AG08396 (cell line): ENCODE data around the gene TBC1D32.
A peak's percentile ranks its signal among the peaks of the same experiment; 100 is the strongest.
"Not testable (repeated sequence)": the region's sequence is repeated elsewhere in the genome, so short reads cannot be mapped to it uniquely, and the experiment has no call there.

ENCODE experiments used
- DNase-seq: peaks from one replicate; pipeline ENCODE4 v3.0.0; 2012; ENCODE audit warnings: low spot score, mixed read lengths

Gene TBC1D32

GRCh38 chr6:121134922-121135321 lies 199.4 kb downstream of the TBC1D32 start:
- DNase-seq: no peak

- DNase-seq: no peak
Observed at GRCh38 chr6:121124600-121124999, 209.7 kb downstream of the TBC1D32 start.

GRCh38 chr6:121112356-121112755 lies 221.9 kb downstream of the TBC1D32 start:
- DNase-seq: no peak

GRCh38 chr6:121110733-121111132 lies 223.5 kb downstream of the TBC1D32 start:
- DNase-seq: no peak

GRCh38 chr6:121106962-121107361 lies 227.3 kb downstream of the TBC1D32 start:
- no peak for DNase-seq

- no peak for DNase-seq
Observed at GRCh38 chr6:121105461-121105860, 228.8 kb downstream of the TBC1D32 start.

GRCh38 chr6:121093928-121094327 lies 240.4 kb downstream of the TBC1D32 start:
- peak; percentile 5 for DNase-seq

- no peak for DNase-seq
Observed at GRCh38 chr6:121090492-121090891, 243.8 kb downstream of the TBC1D32 start.

GRCh38 chr6:121086876-121087275 lies 247.4 kb downstream of the TBC1D32 start:
- no peak for DNase-seq

- no peak for DNase-seq
Observed at GRCh38 chr6:121076119-121076518, 258.2 kb downstream of the TBC1D32 start.

GRCh38 chr6:121068749-121069148 lies 265.5 kb downstream of the TBC1D32 start:
- not testable (repeated sequence) for DNase-seq

- DNase-seq: no peak
Observed at GRCh38 chr6:121067381-121067780, 266.9 kb downstream of the TBC1D32 start.

GRCh38 chr6:121064345-121064744 lies 269.9 kb downstream of the TBC1D32 start:
- DNase-seq: no peak

- peak; percentile 55 for DNase-seq
Observed at GRCh38 chr6:121055572-121056163, 278.6 kb downstream of the TBC1D32 start.

- DNase-seq: not testable (repeated sequence)
Observed at GRCh38 chr6:121048593-121048992, 285.7 kb downstream of the TBC1D32 start.

GRCh38 chr6:121044905-121045304 lies 289.4 kb downstream of the TBC1D32 start:
- not testable (repeated sequence) for DNase-seq

GRCh38 chr6:121043706-121044105 lies 290.6 kb downstream of the TBC1D32 start:
- DNase-seq: not testable (repeated sequence)

GRCh38 chr6:121043211-121043610 lies 291.1 kb downstream of the TBC1D32 start:
- not testable (repeated sequence) for DNase-seq

- DNase-seq: no peak
Observed at GRCh38 chr6:121042766-121043165, 291.5 kb downstream of the TBC1D32 start.

- no peak for DNase-seq
Observed at GRCh38 chr6:121040831-121041230, 293.4 kb downstream of the TBC1D32 start.

- no peak for DNase-seq
Observed at GRCh38 chr6:121033091-121033490, 301.2 kb downstream of the TBC1D32 start.

GRCh38 chr6:121032268-121033006 lies 301.8 kb downstream of the TBC1D32 start:
- DNase-seq: no peak
